Adrenal gland (tissue), 5 donors: ENCODE measurements around the gene DLG4.
A peak's percentile ranks its signal among the peaks of the same experiment; 100 is the strongest.

Experiments
- POLR2A ChIP-seq, 2 donors: fragments of 450-650 bp; IDR thresholded peaks; one replicate each; pipeline ENCODE4 v1.6.1; 2017; ENCODE audit warnings: antibody characterized with exemption in 2 of 2, mild to moderate bottlenecking in 2 of 2, moderate library complexity in 1 of 2
- TF ChIP-seq, protein P1 (sequence below), 6 experiments: fragments of 450-650 bp in 4 of 6; fragments of 200-600 bp in 2 of 6; sonication (generic) in 1 of 6; IDR thresholded peaks; 1 replicate in 5 of 6; 2 replicates in 1 of 6; pipeline versions ENCODE4 v1.5.1 to v1.8.0; 2016 to 2021; ENCODE audit warnings: antibody characterized with exemption in 6 of 6, mild to moderate bottlenecking in 2 of 6, moderate library complexity in 1 of 6
- donor health status: DM: no; HTN: no; CAD: no.

DNA sequence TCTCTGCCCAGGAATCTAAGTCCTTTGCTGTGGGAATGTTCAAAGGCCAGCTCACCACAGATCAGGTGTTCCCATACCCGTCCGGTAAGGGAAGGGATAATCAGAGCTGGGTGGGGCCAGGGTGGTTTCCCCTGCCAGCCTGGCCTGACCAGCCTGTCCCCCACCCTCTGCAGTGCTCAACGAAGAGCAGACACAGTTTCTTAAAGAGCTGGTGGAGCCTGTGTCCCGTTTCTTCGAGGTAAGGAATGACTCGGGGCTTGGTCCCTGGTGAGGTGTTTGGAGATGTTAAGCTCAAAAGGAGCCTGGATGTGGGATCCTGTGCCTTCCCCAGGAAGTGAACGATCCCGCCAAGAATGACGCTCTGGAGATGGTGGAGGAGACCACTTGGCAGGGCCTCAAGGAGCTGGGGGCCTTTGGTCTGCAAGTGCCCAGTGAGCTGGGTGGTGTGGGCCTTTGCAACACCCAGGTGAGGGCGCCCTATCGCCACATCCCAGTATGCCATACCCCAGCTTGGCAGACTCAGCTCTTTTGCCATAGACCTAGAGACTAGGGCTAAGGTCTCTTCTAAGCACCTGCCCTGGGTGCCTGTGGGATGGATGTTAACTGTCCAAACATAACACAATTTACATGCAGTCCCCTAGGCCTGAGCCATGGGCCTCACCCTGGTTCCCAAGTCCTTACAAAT lies 1.1 kb upstream of the DLG4 start:
- TF ChIP-seq, protein P1, sequence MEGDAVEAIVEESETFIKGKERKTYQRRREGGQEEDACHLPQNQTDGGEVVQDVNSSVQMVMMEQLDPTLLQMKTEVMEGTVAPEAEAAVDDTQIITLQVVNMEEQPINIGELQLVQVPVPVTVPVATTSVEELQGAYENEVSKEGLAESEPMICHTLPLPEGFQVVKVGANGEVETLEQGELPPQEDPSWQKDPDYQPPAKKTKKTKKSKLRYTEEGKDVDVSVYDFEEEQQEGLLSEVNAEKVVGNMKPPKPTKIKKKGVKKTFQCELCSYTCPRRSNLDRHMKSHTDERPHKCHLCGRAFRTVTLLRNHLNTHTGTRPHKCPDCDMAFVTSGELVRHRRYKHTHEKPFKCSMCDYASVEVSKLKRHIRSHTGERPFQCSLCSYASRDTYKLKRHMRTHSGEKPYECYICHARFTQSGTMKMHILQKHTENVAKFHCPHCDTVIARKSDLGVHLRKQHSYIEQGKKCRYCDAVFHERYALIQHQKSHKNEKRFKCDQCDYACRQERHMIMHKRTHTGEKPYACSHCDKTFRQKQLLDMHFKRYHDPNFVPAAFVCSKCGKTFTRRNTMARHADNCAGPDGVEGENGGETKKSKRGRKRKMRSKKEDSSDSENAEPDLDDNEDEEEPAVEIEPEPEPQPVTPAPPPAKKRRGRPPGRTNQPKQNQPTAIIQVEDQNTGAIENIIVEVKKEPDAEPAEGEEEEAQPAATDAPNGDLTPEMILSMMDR (IDR thresholded peaks at IDR 0.05): peak; percentile 7 to 52 (median 48)
- no peak for TF ChIP-seq POLR2A (IDR thresholded peaks at IDR 0.05)
